GM18520 (cell line): ENCODE results near the gene FGFBP1.
"Not testable (repeated sequence)": the region's sequence is repeated elsewhere in the genome, so short reads cannot be mapped to it uniquely, and the experiment has no call there.

ENCODE experiments used
- ATAC-seq: cut with Tn5 transposase; IDR thresholded peaks from one replicate; pipeline ENCODE4 v1.9.1; 2021; ENCODE audit not compliant: unreplicated experiment

Gene FGFBP1

DNA sequence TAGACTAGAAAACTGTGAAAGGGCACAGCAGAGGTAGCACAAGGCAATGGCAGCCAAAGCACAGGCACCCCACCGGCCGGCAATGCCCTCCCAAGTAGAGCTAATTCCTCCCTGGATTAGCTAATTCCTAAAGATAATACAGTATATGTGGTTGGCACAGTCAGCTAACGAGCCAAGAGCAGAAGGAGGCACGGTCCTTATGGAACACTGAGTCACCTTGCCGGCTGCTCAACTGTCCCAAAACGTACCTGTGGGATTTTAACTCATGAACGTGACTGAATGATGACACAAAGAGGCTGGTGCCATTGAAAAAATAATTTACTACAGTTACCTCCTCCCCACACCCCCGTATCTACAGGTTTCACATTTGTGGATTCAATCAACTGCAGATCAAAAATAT is 9.1 kb upstream of the FGFBP1 start:
- ATAC-seq, result no peak

- no peak for ATAC-seq
Observed at GRCh38 chr4:15945516-15945915, 7.0 kb upstream of the FGFBP1 start.

DNA sequence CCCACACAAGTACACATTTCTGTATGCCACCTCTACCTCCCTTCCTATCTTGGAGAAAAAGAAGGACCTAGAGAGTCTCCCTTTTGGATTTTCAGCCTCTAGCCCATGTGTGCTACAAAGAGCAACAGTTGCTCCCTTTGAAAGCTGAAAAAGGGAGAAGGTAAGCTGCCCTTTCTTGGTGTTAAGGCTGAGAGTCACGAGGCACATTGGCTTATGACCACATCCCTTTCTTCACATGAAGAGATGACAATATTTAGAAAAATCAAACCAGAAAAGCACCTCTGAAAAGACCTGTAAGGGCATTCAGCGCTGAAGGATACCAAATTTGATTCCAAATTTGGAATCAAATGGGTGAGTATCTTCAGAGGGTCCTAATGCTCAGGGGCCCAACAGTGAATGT is 6.4 kb upstream of the FGFBP1 start:
- ATAC-seq, result no peak

GRCh38 chr4:15942283-15942682 is 3.7 kb upstream of the FGFBP1 start:
- no peak for ATAC-seq

DNA sequence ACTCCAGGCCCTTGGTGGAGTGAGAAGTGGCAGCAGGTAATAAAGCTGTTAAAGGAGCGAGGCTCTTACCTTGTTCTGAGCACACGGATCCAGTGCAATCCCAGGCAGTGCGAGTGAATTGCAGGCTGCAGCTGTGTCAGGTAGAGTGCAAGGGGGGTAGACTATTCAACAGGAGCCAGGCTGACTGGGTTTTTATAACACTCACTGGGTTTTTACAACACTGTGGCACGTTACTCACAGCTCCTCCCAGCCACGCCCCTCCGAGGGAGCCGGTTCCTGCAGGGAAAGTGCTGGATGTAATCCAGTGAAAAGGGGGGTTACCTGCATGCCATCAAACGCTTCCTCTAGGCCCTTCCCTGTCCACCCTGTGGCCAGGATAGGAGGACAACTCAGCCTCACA is 358 bp downstream of the FGFBP1 start:
- no peak for ATAC-seq

GRCh38 chr4:15936495-15936894 is 2.0 kb downstream of the FGFBP1 start:
- ATAC-seq, result no peak

DNA sequence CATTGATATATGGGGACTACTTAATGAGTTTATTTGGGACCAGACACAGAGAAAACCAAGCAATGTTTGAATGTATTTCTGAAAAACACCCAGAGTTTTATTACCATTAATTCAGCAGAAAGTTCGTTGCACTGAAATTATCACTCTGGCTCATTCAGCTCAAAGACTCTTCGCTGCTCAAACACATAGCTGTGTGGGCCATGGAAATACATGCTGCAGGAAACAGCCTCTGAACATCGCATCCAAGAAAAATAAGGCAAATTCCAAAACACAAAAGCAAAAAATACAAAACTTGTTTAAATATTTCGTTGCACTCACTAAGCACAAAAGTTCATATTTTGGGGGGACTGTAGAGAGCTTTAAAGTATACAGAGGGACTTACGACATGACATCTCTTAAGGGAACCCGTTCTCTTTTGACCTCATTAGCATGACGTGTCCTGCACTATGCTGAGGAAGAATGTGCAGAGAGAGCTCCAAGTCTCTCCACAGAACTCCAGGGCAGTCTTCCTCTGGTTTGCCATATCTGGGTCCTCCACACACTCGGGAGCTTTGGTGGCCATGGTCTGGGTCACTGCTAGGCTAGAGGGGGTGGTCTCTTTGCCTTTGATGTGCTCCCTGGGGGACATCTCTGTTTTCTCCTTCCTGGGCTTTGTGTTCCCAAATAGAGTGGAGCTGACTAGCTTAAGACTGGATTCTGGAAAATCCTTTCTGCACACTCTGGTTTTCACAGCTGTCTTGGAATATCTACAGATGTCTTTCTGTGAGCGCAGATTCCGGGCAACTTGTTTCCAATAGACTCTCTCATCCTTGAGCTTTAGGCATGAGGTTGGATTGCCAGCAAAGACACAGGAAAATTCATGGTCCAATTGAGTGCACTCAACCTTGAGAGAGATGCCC is 2.8 kb downstream of the FGFBP1 start:
- ATAC-seq, result no peak

DNA sequence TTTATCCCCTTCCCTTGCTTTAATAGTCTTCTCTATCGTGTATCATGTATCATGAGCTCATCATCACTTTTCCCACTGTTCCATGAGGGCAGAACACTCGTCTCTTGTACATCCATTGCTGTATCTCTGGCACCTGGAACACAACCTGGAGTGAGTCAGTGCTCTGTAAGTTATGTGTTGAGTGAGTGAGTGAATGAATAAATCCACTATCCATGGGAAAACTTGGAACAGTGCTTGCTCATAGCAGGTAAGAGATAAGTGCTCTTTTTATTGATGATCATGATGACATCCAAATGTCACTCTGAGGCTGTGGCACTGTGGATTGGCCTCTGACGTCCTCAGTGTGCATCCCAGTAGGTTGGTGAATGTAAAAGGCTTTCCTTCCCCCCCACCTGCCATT is 4.3 kb downstream of the FGFBP1 start:
- no peak for ATAC-seq

GRCh38 chr4:15931451-15932210 is 6.9 kb downstream of the FGFBP1 start:
- no peak for ATAC-seq

DNA sequence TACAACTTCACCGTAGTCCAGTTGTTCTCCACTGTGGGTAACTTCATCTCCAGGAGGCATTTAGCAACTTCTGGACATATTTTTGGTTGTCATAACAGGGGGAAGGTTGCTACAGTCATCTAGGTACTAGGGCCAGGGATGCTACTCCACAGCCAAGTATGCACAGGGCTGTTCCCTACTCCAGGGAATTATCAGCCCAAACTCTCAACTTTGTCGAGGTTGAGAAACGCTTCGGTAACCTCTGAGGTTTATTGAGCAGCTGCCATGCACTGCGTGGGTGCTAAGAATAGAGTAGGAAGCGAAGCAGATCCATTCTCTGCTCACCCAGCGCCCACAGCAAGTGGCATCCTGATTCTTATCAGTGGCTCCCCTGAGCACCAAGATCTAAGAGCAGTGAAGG is 8.2 kb downstream of the FGFBP1 start:
- no peak for ATAC-seq

DNA sequence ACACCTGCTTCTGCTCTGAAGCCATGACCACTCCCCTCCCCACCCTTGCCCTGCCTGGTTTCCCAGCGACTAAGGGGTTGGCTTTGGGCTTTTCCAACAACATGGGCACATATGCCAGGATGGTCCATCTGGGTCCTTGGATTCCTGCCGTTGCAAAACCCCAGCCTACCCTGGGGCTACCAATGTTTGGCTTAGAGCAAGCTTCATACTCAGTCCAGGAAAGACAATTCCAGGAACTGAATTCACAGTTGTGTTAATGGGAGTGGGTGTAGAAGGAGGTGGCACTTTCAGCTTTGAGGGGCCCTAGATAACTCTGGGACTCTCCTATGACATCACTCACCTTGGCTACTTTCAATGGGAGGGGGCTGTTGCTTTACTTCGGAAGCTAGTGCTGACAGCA is 9.0 kb downstream of the FGFBP1 start:
- ATAC-seq, result no peak

- no peak for ATAC-seq
Observed at GRCh38 chr4:15928883-15929282, 9.7 kb downstream of the FGFBP1 start.

- no peak for ATAC-seq
Observed at GRCh38 chr4:15926486-15926885, 12.1 kb downstream of the FGFBP1 start.

- no peak for ATAC-seq
Observed at GRCh38 chr4:15925830-15926229, 12.7 kb downstream of the FGFBP1 start.

DNA sequence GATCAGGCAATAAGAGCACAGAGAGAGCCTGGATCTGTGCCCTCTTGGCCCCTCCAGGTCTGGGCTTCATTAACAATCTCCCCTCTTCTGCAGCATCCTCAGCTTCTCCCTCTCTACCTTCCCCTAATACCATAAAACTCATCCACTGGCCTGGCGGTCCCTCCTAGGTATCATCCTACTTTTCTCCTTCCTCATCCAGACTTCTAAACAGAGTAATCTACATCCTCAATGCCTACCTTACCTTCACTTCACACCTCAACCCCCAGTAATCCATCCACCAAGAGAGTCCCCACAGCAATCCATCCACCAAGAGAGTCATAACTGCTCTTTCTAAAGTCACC is 17.0 kb downstream of the FGFBP1 start:
- no peak for ATAC-seq

- no peak for ATAC-seq
Observed at GRCh38 chr4:15920723-15921591, 17.6 kb downstream of the FGFBP1 start.

DNA sequence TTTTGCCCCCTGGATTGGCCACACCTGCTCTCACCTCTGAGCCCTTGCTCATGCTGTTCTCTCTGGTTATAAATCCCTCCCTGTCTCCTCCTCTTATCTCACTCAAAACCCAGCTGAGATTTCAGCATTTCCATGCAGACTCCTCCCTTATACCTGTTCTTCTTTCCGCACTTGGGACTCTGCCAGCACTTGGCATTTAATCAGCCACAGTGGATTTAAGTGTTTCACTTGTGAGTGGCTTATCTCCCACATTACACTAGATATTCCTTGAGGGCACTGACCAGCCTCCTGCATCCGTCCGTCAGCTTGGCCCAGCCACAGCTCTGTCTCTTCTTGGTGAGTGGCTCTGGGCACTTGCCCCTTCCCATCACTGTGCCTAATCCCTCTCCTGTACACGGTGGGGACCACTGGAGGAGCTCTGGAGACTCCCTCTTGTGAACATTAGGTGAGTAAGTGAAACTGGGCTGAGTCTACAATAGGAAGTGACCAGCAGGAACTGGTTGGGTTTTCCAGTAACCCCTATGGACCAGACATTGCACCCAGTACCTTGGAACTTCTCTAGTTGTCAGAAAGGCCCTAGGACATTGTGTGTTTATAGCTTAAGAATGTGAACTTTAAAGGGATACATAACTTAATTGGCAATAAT is 19.9 kb downstream of the FGFBP1 start:
- no peak for ATAC-seq

DNA sequence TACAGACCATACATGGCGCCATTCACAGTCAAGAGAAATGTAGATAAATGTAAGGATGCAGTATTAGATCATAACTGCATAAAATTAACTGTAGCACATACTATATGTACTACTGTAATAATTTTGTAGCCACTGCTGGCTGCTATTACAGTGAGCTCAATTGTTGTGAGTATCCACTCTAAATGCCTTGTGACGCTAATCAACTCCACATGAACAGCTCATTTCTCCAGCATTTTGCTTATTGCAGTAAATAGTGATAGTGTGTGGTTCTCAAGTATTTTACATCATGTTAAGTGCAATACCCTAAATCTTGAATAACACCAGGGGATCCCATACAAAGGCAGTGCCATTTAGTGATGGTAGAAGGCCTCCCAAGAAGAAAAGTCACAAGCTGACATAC is 21.2 kb downstream of the FGFBP1 start:
- no peak for ATAC-seq

- not testable (repeated sequence) for ATAC-seq
Observed at GRCh38 chr4:15916358-15916757, 22.2 kb downstream of the FGFBP1 start.

- ATAC-seq, result no peak
Observed at GRCh38 chr4:15914736-15915135, 23.8 kb downstream of the FGFBP1 start.

GRCh38 chr4:15914291-15914690 is 24.2 kb downstream of the FGFBP1 start:
- no peak for ATAC-seq
